ENCODE measurements around the gene KIFC3. TPM values are rescaled to one million over a fixed set of nuclear protein-coding genes. Genes with fewer than 3 reads are reported as not detected.
"Not testable (repeated sequence)": the region's sequence is repeated elsewhere in the genome, so short reads cannot be mapped to it uniquely, and the experiment has no call there.

KIFC3 gene
- total RNA-seq, 2 donors from 2014 or later: 40.6 to 59.5 TPM

GRCh38 chr16:57798953-57799599, 3.2 kb downstream of the KIFC3 start:
- Histone ChIP-seq H3K9me3 (no peaks in the 10 kb centered on the region), H3K36me3 (peaks cover 24% of the 10 kb centered on the region), H3K27me3 (no peaks in the 10 kb centered on the region), H3K4me1 (peaks cover 0 to 53% of the 10 kb centered on the region in 2 donors), H3K4me3 (no peak overlapping the region), H3K27ac (no peak overlapping the region)
- TF ChIP-seq CTCF (IDR thresholded peaks at IDR 0.05): no peak
- no peak for DNase-seq (ENCODE audit: low spot score)

- DNase-seq (ENCODE audit: low spot score): no peak
- H3K27me3 ChIP-seq: no peaks in the 10 kb centered on the region
- H3K9me3 ChIP-seq: no peaks in the 10 kb centered on the region
- peaks cover 32% of the 10 kb centered on the region for H3K36me3 ChIP-seq
- H3K4me1 ChIP-seq: peaks cover 0 to 46% of the 10 kb centered on the region in 2 donors
- H3K4me3 ChIP-seq: peak overlapping the region in 1 of 2 donors; percentile 9
- TF ChIP-seq CTCF (IDR thresholded peaks at IDR 0.05): no peak
- H3K27ac ChIP-seq: peak overlapping the region; percentile 47 to 52
These were observed 4.0 kb downstream of the KIFC3 start for GRCh38 chr16:57798267-57798810.

- DNase-seq (ENCODE audit: low spot score): no peak
- TF ChIP-seq CTCF (IDR thresholded peaks at IDR 0.05): no peak
- H3K4me1 ChIP-seq: peaks cover 0 to 39% of the 10 kb centered on the region in 2 donors
- no peaks in the 10 kb centered on the region for H3K9me3 ChIP-seq
- H3K4me3 ChIP-seq: peak overlapping the region in 1 of 2 donors; percentile 9
- peaks cover 36% of the 10 kb centered on the region for H3K36me3 ChIP-seq
- H3K27ac ChIP-seq: peak overlapping the region; percentile 47 to 52
- H3K27me3 ChIP-seq: no peaks in the 10 kb centered on the region
These were observed 4.6 kb downstream of the KIFC3 start for GRCh38 chr16:57797526-57798266.

GRCh38 chr16:57797216-57797525, 5.1 kb downstream of the KIFC3 start:
- Histone ChIP-seq H3K27me3 (no peaks in the 10 kb centered on the region), H3K4me3 (no peak overlapping the region), H3K27ac (peak overlapping the region; percentile 47 to 52), H3K9me3 (no peaks in the 10 kb centered on the region), H3K4me1 (peaks cover 0 to 37% of the 10 kb centered on the region in 2 donors), H3K36me3 (peaks cover 36% of the 10 kb centered on the region)
- no peak for DNase-seq (ENCODE audit: low spot score)
- TF ChIP-seq CTCF (IDR thresholded peaks at IDR 0.05): no peak

- not testable (repeated sequence) for H3K27ac ChIP-seq; H3K27me3 ChIP-seq; DNase-seq (ENCODE audit: low spot score); H3K9me3 ChIP-seq; H3K4me3 ChIP-seq
- Histone ChIP-seq H3K36me3 (peaks cover 36% of the 10 kb centered on the region), H3K4me1 (peaks cover 0 to 39% of the 10 kb centered on the region in 2 donors)
These were observed 6.3 kb downstream of the KIFC3 start for GRCh38 chr16:57796014-57796413.

DNA sequence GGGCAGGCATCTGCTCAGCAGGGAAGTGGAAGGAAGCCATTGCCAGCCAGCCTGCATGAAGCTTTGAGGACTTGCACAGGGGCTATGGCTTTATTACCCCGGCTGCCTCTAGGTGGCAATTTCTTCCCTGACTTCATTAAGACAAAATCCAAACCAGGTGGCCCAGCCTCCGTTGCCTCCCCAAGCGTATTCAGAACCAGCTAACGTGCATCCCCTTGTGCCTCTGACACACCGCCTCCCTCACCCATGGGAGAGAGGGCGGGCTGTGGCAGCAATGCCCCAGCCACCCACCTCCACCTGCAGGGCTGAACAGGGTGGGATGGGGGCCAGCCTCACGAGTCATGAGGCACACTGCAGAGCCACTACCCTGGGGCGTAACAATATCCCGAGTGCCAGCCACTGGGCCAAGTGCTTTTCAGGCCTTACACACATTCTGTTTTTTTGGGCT, 6.8 kb downstream of the KIFC3 start:
- Histone ChIP-seq H3K36me3 (peaks cover 40% of the 10 kb centered on the region), H3K27me3 (no peaks in the 10 kb centered on the region), H3K4me3 (no peak overlapping the region), H3K27ac (no peak overlapping the region), H3K9me3 (no peaks in the 10 kb centered on the region), H3K4me1 (peaks cover 0 to 39% of the 10 kb centered on the region in 2 donors)
- DNase-seq (ENCODE audit: low spot score): no peak
- peak in 1 of 2 donors; percentile 56 for TF ChIP-seq CTCF (IDR thresholded peaks at IDR 0.05)
